MCF 10A (cell line): ENCODE data around the gene BMP2K. TPM values are rescaled to one million over a fixed set of nuclear protein-coding genes. Genes with fewer than 3 reads are reported as not detected.

Source experiments
- BruUV-seq: library from RNA; stranded (reverse); fragments of 400-500 nt; replicated peaks from 2 replicates; lab custom pipeline; 2021; lab: Mats Ljungman, UMichigan
- CTCF ChIA-PET: fragments of 300-600 bp; sonication (Branson Sonifier 250); formaldehyde crosslinking; extraction: SDS; loops from one replicate; lab custom pipeline; 2021; ENCODE audit warnings: antibody characterized with exemption, inconsistent platforms; lab: Yijun Ruan, JAX
- POLR2A ChIA-PET: fragments of 300-600, 350-650 bp; sonication (Branson Sonifier 250); formaldehyde crosslinking; extraction: SDS; loops from one replicate; lab custom pipeline; 2020; ENCODE audit warnings: antibody characterized with exemption, inconsistent platforms; lab: Yijun Ruan, JAX
- DNase-seq: peaks from one replicate; pipeline ENCODE4 v3.0.0-alpha.2; 2018; ENCODE audit not compliant: unreplicated experiment
- H3K27ac Mint-ChIP-seq: one replicate; pipeline ENCODE4 v1.8.0; 2022; ENCODE audit warnings: mild to moderate bottlenecking, low read depth, mixed read lengths; ENCODE audit not compliant: unreplicated experiment
- H3K27me3 Mint-ChIP-seq: one replicate; pipeline ENCODE4 v1.8.0; 2022; ENCODE audit warnings: mixed read lengths; ENCODE audit not compliant: insufficient read depth, unreplicated experiment
- H3K36me3 Mint-ChIP-seq: one replicate; pipeline ENCODE4 v1.8.0; 2022; ENCODE audit warnings: mild to moderate bottlenecking, moderate library complexity, mixed read lengths; ENCODE audit not compliant: insufficient read depth, unreplicated experiment
- H3K4me1 Mint-ChIP-seq: one replicate; pipeline ENCODE4 v1.8.0; 2022; ENCODE audit warnings: mixed read lengths; ENCODE audit not compliant: insufficient read depth, unreplicated experiment
- H3K4me3 Mint-ChIP-seq: one replicate; pipeline ENCODE4 v1.8.0; 2022; ENCODE audit warnings: mild to moderate bottlenecking, moderate library complexity, mixed read lengths; ENCODE audit not compliant: unreplicated experiment
- H3K9me3 Mint-ChIP-seq: one replicate; pipeline ENCODE4 v1.8.0; 2022; ENCODE audit warnings: mixed read lengths; ENCODE audit not compliant: unreplicated experiment
- intact Hi-C: fragments of 100-400 bp; cut with micrococcal nuclease; formaldehyde crosslinking; loops from 2 replicates; pipeline ENCODE4 v1.14.1; 2022
- total RNA-seq: library from RNA; stranded (reverse); gene quantifications from 2 replicates; pipeline ENCODE4 v1.2.3, GENCODE V29; 2022
- TF ChIP-seq, protein P1 (sequence below): fragments of 200-600 bp; IDR thresholded peaks from one replicate; pipeline ENCODE4 v1.8.0; 2022; ENCODE audit warnings: antibody characterized with exemption, mild to moderate bottlenecking; ENCODE audit not compliant: unreplicated experiment

BMP2K gene
- total RNA-seq, 1 experiment from 2014 or later: 47.3 TPM

DNA sequence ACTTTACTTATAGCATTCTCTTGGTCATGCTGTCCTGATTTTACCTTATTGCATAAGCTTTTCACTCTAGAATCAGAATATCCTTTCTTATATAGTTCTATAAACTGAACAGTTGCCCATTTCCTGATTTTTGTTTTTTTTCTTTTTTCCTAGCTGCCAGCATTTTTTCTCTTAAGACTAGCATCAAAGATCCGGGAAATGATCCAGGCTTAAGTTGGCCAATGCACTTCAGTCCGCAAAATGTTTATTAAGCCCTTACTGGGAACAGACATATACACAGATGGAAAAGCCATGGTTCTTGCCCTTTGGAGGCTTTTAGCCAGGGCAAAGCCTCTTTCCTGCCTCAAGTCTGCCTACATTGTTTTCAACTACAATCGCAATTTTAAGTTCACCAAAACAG lies 10.1 kb upstream of the BMP2K start:
- Mint-ChIP-seq H3K27ac (no peak overlapping the region), H3K36me3 (no peaks in the 10 kb centered on the region), H3K27me3 (no peaks in the 10 kb centered on the region), H3K4me1 (peaks cover 12% of the 10 kb centered on the region), H3K4me3 (no peak overlapping the region), H3K9me3 (no peaks in the 10 kb centered on the region)
- DNase-seq: no peak
- TF ChIP-seq, protein P1, sequence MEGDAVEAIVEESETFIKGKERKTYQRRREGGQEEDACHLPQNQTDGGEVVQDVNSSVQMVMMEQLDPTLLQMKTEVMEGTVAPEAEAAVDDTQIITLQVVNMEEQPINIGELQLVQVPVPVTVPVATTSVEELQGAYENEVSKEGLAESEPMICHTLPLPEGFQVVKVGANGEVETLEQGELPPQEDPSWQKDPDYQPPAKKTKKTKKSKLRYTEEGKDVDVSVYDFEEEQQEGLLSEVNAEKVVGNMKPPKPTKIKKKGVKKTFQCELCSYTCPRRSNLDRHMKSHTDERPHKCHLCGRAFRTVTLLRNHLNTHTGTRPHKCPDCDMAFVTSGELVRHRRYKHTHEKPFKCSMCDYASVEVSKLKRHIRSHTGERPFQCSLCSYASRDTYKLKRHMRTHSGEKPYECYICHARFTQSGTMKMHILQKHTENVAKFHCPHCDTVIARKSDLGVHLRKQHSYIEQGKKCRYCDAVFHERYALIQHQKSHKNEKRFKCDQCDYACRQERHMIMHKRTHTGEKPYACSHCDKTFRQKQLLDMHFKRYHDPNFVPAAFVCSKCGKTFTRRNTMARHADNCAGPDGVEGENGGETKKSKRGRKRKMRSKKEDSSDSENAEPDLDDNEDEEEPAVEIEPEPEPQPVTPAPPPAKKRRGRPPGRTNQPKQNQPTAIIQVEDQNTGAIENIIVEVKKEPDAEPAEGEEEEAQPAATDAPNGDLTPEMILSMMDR: no peak
- intact Hi-C loops: no loop called here
- ChIA-PET POLR2A (interaction anchor here (1.1 kb wide), 1 partner anchor 35 kb away, joined by 3 read pairs; no protein-coding TSS in a partner anchor), CTCF (no interaction called here)
- BruUV-seq: no TSS peak

DNA sequence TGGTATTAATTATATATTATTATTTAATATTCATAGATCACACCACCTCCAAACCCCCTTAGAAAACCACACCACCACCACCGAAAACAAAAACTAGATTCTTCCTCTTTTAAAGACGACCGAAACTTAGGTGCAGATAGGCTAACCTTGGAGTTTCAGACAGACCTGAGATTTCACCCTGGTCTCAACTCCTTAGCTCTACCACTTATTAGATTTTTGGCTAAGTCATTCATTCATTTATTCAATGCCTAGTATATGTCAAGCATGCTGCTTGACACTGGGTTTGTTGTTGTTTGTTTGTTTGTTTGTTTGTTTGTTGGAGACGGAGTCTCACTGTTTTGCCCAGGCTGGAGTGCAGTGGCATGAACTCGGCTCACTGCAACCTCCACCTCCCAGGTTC lies 9.5 kb upstream of the BMP2K start:
- DNase-seq: no peak
- Mint-ChIP-seq H3K4me3 (no peak overlapping the region), H3K36me3 (no peaks in the 10 kb centered on the region), H3K9me3 (no peaks in the 10 kb centered on the region), H3K4me1 (peaks cover 12% of the 10 kb centered on the region), H3K27me3 (no peaks in the 10 kb centered on the region), H3K27ac (no peak overlapping the region)
- ChIA-PET POLR2A (interaction anchor here (1.1 to 1.3 kb wide), 2 partner anchors 34 to 121 kb away, joined by 3 to 4 read pairs; no protein-coding TSS in a partner anchor), CTCF (interaction anchor here (0.7 kb wide), 1 partner anchor 1216 kb away, joined by 3 read pairs; no protein-coding TSS in a partner anchor)
- TF ChIP-seq, protein P1: no peak
- intact Hi-C loops: no loop called here
- no TSS peak for BruUV-seq

DNA sequence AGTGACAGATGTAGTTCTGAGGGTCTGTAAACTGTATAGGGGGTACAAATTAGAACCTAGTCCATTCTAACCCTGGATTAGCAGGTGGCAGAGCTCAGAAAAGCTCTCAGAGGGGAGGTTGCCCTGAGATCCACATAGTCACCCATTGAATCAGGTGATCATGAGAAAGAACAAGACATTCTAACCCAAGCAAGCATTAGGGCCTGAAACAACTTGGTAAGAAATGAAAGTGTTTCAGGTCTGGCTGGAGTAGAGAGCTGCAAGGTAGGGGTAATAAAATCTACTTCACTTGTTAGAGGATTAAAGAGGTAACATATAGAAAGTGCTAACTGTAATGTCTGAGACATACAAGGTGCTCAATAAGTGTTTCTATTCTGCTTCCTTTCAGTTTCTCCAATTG lies 8.8 kb upstream of the BMP2K start:
- Mint-ChIP-seq H3K4me3 (no peak overlapping the region), H3K4me1 (peaks cover 12% of the 10 kb centered on the region), H3K36me3 (peaks cover under 1% of the 10 kb centered on the region), H3K27ac (no peak overlapping the region), H3K27me3 (no peaks in the 10 kb centered on the region), H3K9me3 (no peaks in the 10 kb centered on the region)
- ChIA-PET POLR2A (interaction anchor here (1.1 to 1.3 kb wide), 3 partner anchors 34 to 121 kb away, joined by 3 to 4 read pairs (median 3); no protein-coding TSS in a partner anchor), CTCF (interaction anchor here (0.6 to 0.7 kb wide), 3 partner anchors 121 to 1216 kb away, joined by 3 to 4 read pairs (median 3); no protein-coding TSS in a partner anchor)
- intact Hi-C loops: no loop called here
- DNase-seq: no peak
- TF ChIP-seq, protein P1: no peak
- BruUV-seq: no TSS peak

DNA sequence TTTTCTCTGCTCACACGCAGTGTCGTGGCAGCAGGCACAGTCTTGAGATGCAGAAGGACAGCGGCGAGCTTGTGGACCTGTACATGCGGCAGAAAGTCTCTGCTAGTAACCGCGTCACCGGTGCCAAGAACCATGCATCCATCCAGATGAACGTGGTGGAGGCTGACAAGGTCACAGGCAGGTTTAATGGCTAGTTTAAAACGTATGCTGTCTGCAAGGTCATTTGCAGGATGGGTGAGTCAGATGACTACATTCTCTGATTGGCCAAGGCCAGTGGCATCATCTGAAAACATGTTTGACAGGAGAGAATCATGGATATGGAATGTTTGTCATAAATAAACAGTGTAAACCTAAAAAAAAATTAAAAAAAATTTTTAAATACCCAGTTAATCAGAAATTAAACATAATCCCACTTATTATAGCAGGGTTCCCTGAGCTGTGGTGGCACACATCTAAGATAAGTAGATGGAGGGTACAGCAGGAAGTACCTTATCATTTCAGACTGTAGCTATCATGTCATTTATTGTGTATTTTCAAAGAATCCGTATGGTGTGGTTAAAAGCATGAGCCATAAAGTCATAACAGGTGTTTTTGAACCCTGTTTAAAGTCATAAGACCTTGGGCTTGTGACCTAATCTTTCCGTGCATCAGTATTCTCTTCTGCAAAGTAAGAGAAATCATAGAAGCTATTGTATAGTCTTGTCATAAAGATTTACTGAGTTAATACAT lies 7.5 kb upstream of the BMP2K start:
- H3K9me3 Mint-ChIP-seq: no peaks in the 10 kb centered on the region
- H3K27ac Mint-ChIP-seq: no peak overlapping the region
- TF ChIP-seq, protein P1: no peak
- DNase-seq: peak; percentile 31
- no TSS peak for BruUV-seq
- H3K36me3 Mint-ChIP-seq: peaks cover 6% of the 10 kb centered on the region
- H3K4me3 Mint-ChIP-seq: no peak overlapping the region
- ChIA-PET CTCF (interaction anchor here (0.6 to 0.9 kb wide), 3 partner anchors 93 to 155 kb away, joined by 3 read pairs; no protein-coding TSS in a partner anchor), POLR2A (interaction anchor here (1.2 kb wide), 1 partner anchor 83 kb away, joined by 3 read pairs; no protein-coding TSS in a partner anchor)
- intact Hi-C loops: no loop called here
- H3K4me1 Mint-ChIP-seq: peaks cover 12% of the 10 kb centered on the region
- no peaks in the 10 kb centered on the region for H3K27me3 Mint-ChIP-seq
